ENCODE measurements around the gene ZNF221.

DNA sequence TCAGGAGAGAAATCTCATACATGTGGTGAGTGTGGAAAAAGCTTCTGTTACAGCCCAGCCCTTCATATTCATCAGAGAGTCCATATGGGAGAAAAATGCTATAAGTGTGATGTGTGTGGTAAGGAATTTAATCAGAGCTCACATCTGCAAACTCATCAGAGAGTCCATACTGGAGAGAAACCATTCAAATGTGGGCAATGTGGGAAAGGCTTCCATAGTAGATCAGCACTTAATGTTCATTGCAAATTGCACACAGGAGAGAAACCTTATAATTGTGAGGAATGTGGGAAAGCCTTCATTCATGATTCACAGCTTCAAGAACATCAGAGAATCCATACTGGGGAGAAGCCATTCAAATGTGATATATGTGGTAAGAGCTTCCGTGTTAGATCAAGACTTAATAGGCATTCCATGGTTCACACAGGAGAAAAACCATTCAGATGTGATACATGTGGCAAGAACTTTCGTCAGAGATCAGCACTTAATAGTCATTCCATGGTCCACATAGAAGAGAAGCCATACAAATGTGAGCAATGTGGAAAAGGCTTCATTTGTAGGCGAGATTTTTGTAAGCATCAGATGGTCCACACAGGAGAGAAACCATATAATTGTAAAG is 15.2 kb downstream of the ZNF221 start:
- TF ChIP-seq, protein P1, sequence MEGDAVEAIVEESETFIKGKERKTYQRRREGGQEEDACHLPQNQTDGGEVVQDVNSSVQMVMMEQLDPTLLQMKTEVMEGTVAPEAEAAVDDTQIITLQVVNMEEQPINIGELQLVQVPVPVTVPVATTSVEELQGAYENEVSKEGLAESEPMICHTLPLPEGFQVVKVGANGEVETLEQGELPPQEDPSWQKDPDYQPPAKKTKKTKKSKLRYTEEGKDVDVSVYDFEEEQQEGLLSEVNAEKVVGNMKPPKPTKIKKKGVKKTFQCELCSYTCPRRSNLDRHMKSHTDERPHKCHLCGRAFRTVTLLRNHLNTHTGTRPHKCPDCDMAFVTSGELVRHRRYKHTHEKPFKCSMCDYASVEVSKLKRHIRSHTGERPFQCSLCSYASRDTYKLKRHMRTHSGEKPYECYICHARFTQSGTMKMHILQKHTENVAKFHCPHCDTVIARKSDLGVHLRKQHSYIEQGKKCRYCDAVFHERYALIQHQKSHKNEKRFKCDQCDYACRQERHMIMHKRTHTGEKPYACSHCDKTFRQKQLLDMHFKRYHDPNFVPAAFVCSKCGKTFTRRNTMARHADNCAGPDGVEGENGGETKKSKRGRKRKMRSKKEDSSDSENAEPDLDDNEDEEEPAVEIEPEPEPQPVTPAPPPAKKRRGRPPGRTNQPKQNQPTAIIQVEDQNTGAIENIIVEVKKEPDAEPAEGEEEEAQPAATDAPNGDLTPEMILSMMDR (IDR thresholded peaks at IDR 0.05): no peak
- TF ChIP-seq POLR2A (IDR thresholded peaks at IDR 0.05): no peak
